GM19467 (cell line): ENCODE results near the gene C11orf65.
"Not testable (repeated sequence)": the region's sequence is repeated elsewhere in the genome, so short reads cannot be mapped to it uniquely, and the experiment has no call there.

Experiments used
- ATAC-seq: cut with Tn5 transposase; IDR thresholded peaks from one replicate; pipeline ENCODE4 v1.9.1; 2021; ENCODE audit warnings: mild to moderate bottlenecking, moderate library complexity; ENCODE audit not compliant: unreplicated experiment

C11orf65 gene

GRCh38 chr11:108373505-108373904, 93.8 kb downstream of the C11orf65 start:
- not testable (repeated sequence) for ATAC-seq

GRCh38 chr11:108370990-108371389, 96.3 kb downstream of the C11orf65 start:
- ATAC-seq, result no peak

- ATAC-seq, result no peak
Observed at GRCh38 chr11:108370315-108370714, 97.0 kb downstream of the C11orf65 start.

- no peak for ATAC-seq
Observed at GRCh38 chr11:108369064-108369463, 98.3 kb downstream of the C11orf65 start.

- ATAC-seq, result no peak
Observed at GRCh38 chr11:108368134-108368533, 99.2 kb downstream of the C11orf65 start.

- no peak for ATAC-seq
Observed at GRCh38 chr11:108364159-108364558, 103.2 kb downstream of the C11orf65 start.

- ATAC-seq, result no peak
Observed at GRCh38 chr11:108351468-108351867, 115.9 kb downstream of the C11orf65 start.

- ATAC-seq, result no peak
Observed at GRCh38 chr11:108346451-108346850, 120.9 kb downstream of the C11orf65 start.

GRCh38 chr11:108345767-108346166, 121.6 kb downstream of the C11orf65 start:
- no peak for ATAC-seq

GRCh38 chr11:108343714-108344113, 123.6 kb downstream of the C11orf65 start:
- no peak for ATAC-seq

- no peak for ATAC-seq
Observed at GRCh38 chr11:108341654-108342053, 125.7 kb downstream of the C11orf65 start.

GRCh38 chr11:108340973-108341372, 126.4 kb downstream of the C11orf65 start:
- no peak for ATAC-seq

GRCh38 chr11:108338750-108339149, 128.6 kb downstream of the C11orf65 start:
- no peak for ATAC-seq

- ATAC-seq, result no peak
Observed at GRCh38 chr11:108333403-108333899, 133.9 kb downstream of the C11orf65 start.
